H9 (cell line): ENCODE measurements around the gene SIRPD. TPM values are rescaled to one million over a fixed set of nuclear protein-coding genes. Genes with fewer than 3 reads are reported as not detected.
A peak's percentile ranks its signal among the peaks of the same experiment; 100 is the strongest.
"Not testable (repeated sequence)": the region's sequence is repeated elsewhere in the genome, so short reads cannot be mapped to it uniquely, and the experiment has no call there.

ENCODE experiments used
- DNase-seq: peaks from one replicate; pipeline ENCODE4 v3.0.0-alpha.2; 2017
- H2AFZ ChIP-seq: one replicate; pipeline ENCODE4 v1.6.1; 2013; ENCODE audit warnings: mild to moderate bottlenecking, low read length, control low read depth, moderate library complexity
- H2AK5ac ChIP-seq: 2 replicates; pipeline ENCODE4 v1.6.1; 2013; ENCODE audit warnings: low read length, control low read depth, mixed read lengths; ENCODE audit not compliant: insufficient read length
- H2BK120ac ChIP-seq: one replicate; pipeline ENCODE4 v1.6.1; 2013; ENCODE audit warnings: low read depth, mild to moderate bottlenecking, low read length, control low read depth, inconsistent platforms; ENCODE audit not compliant: poor library complexity, severe bottlenecking
- H2BK12ac ChIP-seq: 2 replicates; pipeline ENCODE4 v1.6.1; 2013; ENCODE audit warnings: low read length, control low read depth, mixed read lengths, low read depth; ENCODE audit not compliant: insufficient read length
- H2BK15ac ChIP-seq: 2 replicates; pipeline ENCODE4 v1.6.1; 2013; ENCODE audit warnings: low read depth, low read length, control low read depth
- H2BK20ac ChIP-seq: one replicate; pipeline ENCODE4 v1.6.1; 2013; ENCODE audit warnings: low read depth, mild to moderate bottlenecking, low read length, control low read depth, inconsistent platforms; ENCODE audit not compliant: poor library complexity, severe bottlenecking
- H2BK5ac ChIP-seq: 2 replicates; pipeline ENCODE4 v1.6.1; 2013; ENCODE audit warnings: low read length, control low read depth, mixed read lengths; ENCODE audit not compliant: insufficient read length
- H3K14ac ChIP-seq: 2 replicates; pipeline ENCODE4 v1.6.1; 2013; ENCODE audit warnings: low read length, control low read depth; ENCODE audit not compliant: insufficient read depth
- H3K18ac ChIP-seq: 2 replicates; pipeline ENCODE4 v1.6.1; 2013; ENCODE audit warnings: low read depth, mild to moderate bottlenecking, mixed read lengths, low read length, control low read depth; ENCODE audit not compliant: insufficient read length
- H3K23ac ChIP-seq: 2 replicates; pipeline ENCODE4 v1.6.1; 2013; ENCODE audit warnings: low read length, control low read depth, mixed read lengths, low read depth; ENCODE audit not compliant: insufficient read length
- H3K23me2 ChIP-seq: 2 replicates; pipeline ENCODE4 v1.6.1; 2013; ENCODE audit warnings: low read depth, mild to moderate bottlenecking, mixed read lengths, low read length, control low read depth; ENCODE audit not compliant: insufficient read length, poor library complexity, severe bottlenecking
- H3K27ac ChIP-seq: 2 replicates; pipeline ENCODE4 v1.5.1; 2013; ENCODE audit warnings: low read length, control low read depth, mixed read lengths, low read depth; ENCODE audit not compliant: insufficient read length
- H3K27me3 ChIP-seq: 2 replicates; pipeline ENCODE4 v1.6.1; 2013; ENCODE audit warnings: low read length, control low read depth, inconsistent platforms; ENCODE audit not compliant: insufficient read depth
- H3K4ac ChIP-seq: 2 replicates; pipeline ENCODE4 v1.6.1; 2013; ENCODE audit warnings: low read depth, mild to moderate bottlenecking, control low read depth, inconsistent platforms, low read length, moderate library complexity
- H3K4me1 ChIP-seq: 2 replicates; pipeline ENCODE4 v1.6.1; 2013; ENCODE audit warnings: low read length, control low read depth, inconsistent platforms; ENCODE audit not compliant: insufficient read depth
- H3K4me2 ChIP-seq: 2 replicates; pipeline ENCODE4 v1.6.1; 2013; ENCODE audit warnings: low read length, control low read depth, mixed read lengths; ENCODE audit not compliant: insufficient read length, insufficient read depth
- H3K56ac ChIP-seq: 2 replicates; pipeline ENCODE4 v1.6.1; 2013; ENCODE audit warnings: low read depth, mild to moderate bottlenecking, mixed read lengths, low read length, control low read depth; ENCODE audit not compliant: insufficient read length
- H3K79me1 ChIP-seq: 2 replicates; pipeline ENCODE4 v1.6.1; 2013; ENCODE audit warnings: low read depth, mild to moderate bottlenecking, moderate library complexity, low read length, control low read depth, inconsistent platforms; ENCODE audit not compliant: insufficient read depth, poor library complexity, severe bottlenecking
- H3K79me2 ChIP-seq: 2 replicates; pipeline ENCODE4 v1.6.1; 2013; ENCODE audit warnings: low read length, control low read depth, inconsistent platforms; ENCODE audit not compliant: insufficient read depth
- H3K9ac ChIP-seq: 2 replicates; pipeline ENCODE4 v1.6.1; 2013; ENCODE audit warnings: low read length, control low read depth, mixed read lengths; ENCODE audit not compliant: insufficient read length; ENCODE audit errors: extremely low read depth
- H3K9me3 ChIP-seq: one replicate; pipeline ENCODE4 v1.6.1; 2013; ENCODE audit warnings: low read depth, low read length, inconsistent platforms; ENCODE audit not compliant: control insufficient read depth
- H3T11ph ChIP-seq: one replicate; pipeline ENCODE4 v1.6.1; 2013; ENCODE audit warnings: mild to moderate bottlenecking, low read length, control low read depth, inconsistent platforms
- H4K20me1 ChIP-seq: one replicate; pipeline ENCODE4 v1.6.1; 2013; ENCODE audit not compliant: control insufficient read depth, insufficient read length, insufficient read depth
- H4K5ac ChIP-seq: 2 replicates; pipeline ENCODE4 v1.6.1; 2013; ENCODE audit warnings: low read depth, mild to moderate bottlenecking, mixed read lengths, low read length, control low read depth; ENCODE audit not compliant: insufficient read length
- H4K8ac ChIP-seq: replicated peaks from 2 replicates; pipeline ENCODE4 v1.6.1; 2013; ENCODE audit warnings: low read length, control low read depth, mixed read lengths, low read depth; ENCODE audit not compliant: insufficient read length
- H4K91ac ChIP-seq: 2 replicates; pipeline ENCODE4 v1.6.1; 2013; ENCODE audit warnings: low read depth, mild to moderate bottlenecking, moderate library complexity, mixed read lengths, low read length, control low read depth; ENCODE audit not compliant: insufficient read length
- H3K27ac Mint-ChIP-seq, 3 experiments: 2 replicates in 2 of 3; 3 replicates in 1 of 3; pipeline ENCODE4 v1.8.0; 2020 to 2021; ENCODE audit warnings: mixed read lengths in 3 of 3, mild to moderate bottlenecking in 1 of 3, moderate library complexity in 1 of 3
- H3K27me3 Mint-ChIP-seq: 2 replicates; pipeline ENCODE4 v1.8.0; 2021; ENCODE audit warnings: low read depth, mild to moderate bottlenecking, moderate library complexity, mixed read lengths
- H3K36me3 Mint-ChIP-seq, 3 experiments: 2 replicates in 2 of 3; 3 replicates in 1 of 3; pipeline ENCODE4 v1.8.0; 2020 to 2021; ENCODE audit warnings: low read depth in 3 of 3, mixed read lengths in 3 of 3; ENCODE audit not compliant: insufficient read depth in 1 of 3
- H3K4me1 Mint-ChIP-seq, 2 experiments: 2 replicates each; pipeline ENCODE4 v1.8.0; 2020; ENCODE audit warnings: mixed read lengths in 2 of 2
- H3K4me3 Mint-ChIP-seq, 2 experiments: 2 replicates in 1 of 2; 3 replicates in 1 of 2; pipeline ENCODE4 v1.8.0; 2020 to 2021; ENCODE audit warnings: mild to moderate bottlenecking in 2 of 2, mixed read lengths in 2 of 2, moderate library complexity in 1 of 2
- H3K9me3 Mint-ChIP-seq, 2 experiments: 2 replicates in 1 of 2; 3 replicates in 1 of 2; pipeline ENCODE4 v1.8.0; 2020; ENCODE audit warnings: mild to moderate bottlenecking in 2 of 2, mixed read lengths in 2 of 2, moderate library complexity in 1 of 2
- WGBS: extraction: QIAGEN DNeasy Blood & Tissue Kit; methylation state at CpG from one replicate; pipeline ENCODE4 v1.1.7; 2013; ENCODE audit warnings: missing lambda C conversion rate, low lambda C conversion rate, mixed read lengths; ENCODE audit not compliant: insufficient read length; ENCODE audit errors: extremely low coverage; 5-methylcytosine and 5-hydroxymethylcytosine counted together
- total RNA-seq: library from RNA; stranded (reverse); gene quantifications from 2 replicates; pipeline ENCODE4 v1.2.1, GENCODE V29; 2021
- TF ChIP-seq, protein P1 (sequence below): fragments of 200-600 bp; sonication (generic); conservative IDR thresholded peaks from 3 replicates; pipeline ENCODE4 v1.8.0; 2021; ENCODE audit warnings: antibody characterized with exemption, mild to moderate bottlenecking

Gene SIRPD
- total RNA-seq, 1 experiment from 2014 or later, result not detected

DNA sequence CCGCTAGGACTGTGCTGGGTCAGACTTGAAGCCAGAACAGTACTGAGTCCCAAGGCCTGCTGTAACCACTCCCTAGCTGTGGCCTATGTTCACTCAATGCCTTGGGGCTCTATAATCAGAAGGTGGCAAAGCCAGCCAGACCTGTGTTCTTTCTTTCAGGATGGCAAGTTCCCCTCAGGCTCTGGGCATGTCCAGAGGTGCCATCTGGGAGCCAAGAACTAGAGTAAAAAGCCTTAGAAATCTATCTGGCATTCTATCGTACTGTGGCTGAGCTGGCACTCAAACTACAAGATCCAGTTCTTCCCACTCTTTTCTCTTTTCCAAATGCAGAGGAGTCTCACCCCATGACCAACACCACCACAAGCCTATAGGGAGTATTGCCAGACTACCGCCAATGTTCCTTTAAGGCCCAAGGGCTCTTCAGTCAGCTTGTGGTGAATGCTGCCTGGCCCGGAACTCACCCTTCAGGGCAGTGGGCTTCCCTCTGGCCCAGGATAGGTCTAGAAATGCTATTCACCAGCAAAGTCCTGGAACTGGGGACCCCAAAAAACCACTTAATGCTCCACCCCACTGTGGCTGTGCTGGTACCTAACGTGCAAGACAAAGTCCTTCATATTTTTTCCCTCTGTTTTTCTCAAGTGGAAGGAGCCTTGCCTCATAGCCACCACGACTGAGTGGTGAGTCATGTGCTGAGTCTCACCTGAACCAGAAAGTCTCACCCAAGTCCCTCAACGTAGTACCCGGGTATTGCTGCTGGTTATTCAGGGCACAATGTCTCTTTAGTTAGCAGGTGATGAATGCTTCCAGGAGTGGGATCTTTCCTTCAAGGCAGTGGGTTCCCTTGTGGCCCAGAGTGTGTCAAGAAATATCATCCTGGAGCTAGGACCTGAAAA is 57.7 kb downstream of the SIRPD start:
- peak overlapping the region; percentile 83 for H2BK20ac ChIP-seq
- no peak overlapping the region for H3K4me3 Mint-ChIP-seq
- no peak overlapping the region for H3K23ac ChIP-seq
- no peak overlapping the region; the same call in none of the 2 replicates for H3K4ac ChIP-seq
- H3K14ac ChIP-seq, result peak overlapping the region; percentile 90
- H3K4me1 Mint-ChIP-seq, result peaks cover 13 to 19% of the 10 kb centered on the region in 2 experiments
- H3K27ac ChIP-seq, result no peak overlapping the region
- no CpG with 5 or more reads among the region's 8 CpGs for WGBS
- H3K27ac Mint-ChIP-seq, result peak overlapping the region in 1 of 3 experiments; percentile 65; a peak in 3 of 7 replicates
- H3K23me2 ChIP-seq, result no peaks in the 10 kb centered on the region
- H3K79me2 ChIP-seq, result no peaks in the 10 kb centered on the region
- peak overlapping the region; percentile 70 for H4K91ac ChIP-seq
- H2AFZ ChIP-seq, result no peak overlapping the region
- no peak overlapping the region for H3K56ac ChIP-seq
- peak overlapping the region; percentile 91 for H3T11ph ChIP-seq
- H3K9ac ChIP-seq, result no peak overlapping the region
- no peak overlapping the region for H2BK15ac ChIP-seq
- peaks cover 11 to 12% of the 10 kb centered on the region in 2 experiments for H3K9me3 Mint-ChIP-seq
- H2BK12ac ChIP-seq, result peak overlapping the region; percentile 3
- peaks cover 2 to 12% (median 3%) of the 10 kb centered on the region in 3 experiments; a peak in 3 of 7 replicates for H3K36me3 Mint-ChIP-seq
- no peak for DNase-seq
- H2BK120ac ChIP-seq, result peak overlapping the region; percentile 98
- no peak overlapping the region for H4K8ac ChIP-seq
- H3K27me3 Mint-ChIP-seq, result peaks cover 28% of the 10 kb centered on the region
- H4K20me1 ChIP-seq, result no peaks in the 10 kb centered on the region
- TF ChIP-seq, protein P1, sequence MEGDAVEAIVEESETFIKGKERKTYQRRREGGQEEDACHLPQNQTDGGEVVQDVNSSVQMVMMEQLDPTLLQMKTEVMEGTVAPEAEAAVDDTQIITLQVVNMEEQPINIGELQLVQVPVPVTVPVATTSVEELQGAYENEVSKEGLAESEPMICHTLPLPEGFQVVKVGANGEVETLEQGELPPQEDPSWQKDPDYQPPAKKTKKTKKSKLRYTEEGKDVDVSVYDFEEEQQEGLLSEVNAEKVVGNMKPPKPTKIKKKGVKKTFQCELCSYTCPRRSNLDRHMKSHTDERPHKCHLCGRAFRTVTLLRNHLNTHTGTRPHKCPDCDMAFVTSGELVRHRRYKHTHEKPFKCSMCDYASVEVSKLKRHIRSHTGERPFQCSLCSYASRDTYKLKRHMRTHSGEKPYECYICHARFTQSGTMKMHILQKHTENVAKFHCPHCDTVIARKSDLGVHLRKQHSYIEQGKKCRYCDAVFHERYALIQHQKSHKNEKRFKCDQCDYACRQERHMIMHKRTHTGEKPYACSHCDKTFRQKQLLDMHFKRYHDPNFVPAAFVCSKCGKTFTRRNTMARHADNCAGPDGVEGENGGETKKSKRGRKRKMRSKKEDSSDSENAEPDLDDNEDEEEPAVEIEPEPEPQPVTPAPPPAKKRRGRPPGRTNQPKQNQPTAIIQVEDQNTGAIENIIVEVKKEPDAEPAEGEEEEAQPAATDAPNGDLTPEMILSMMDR, result no peak
- peak overlapping the region; percentile 76 for H2AK5ac ChIP-seq
- H3K4me1 ChIP-seq, result no peaks in the 10 kb centered on the region
- H3K79me1 ChIP-seq, result no peaks in the 10 kb centered on the region
- no peak overlapping the region for H3K4me2 ChIP-seq
- H3K27me3 ChIP-seq, result no peaks in the 10 kb centered on the region
- H3K18ac ChIP-seq, result peak overlapping the region; percentile 92
- H2BK5ac ChIP-seq, result peak overlapping the region; percentile 42
- H4K5ac ChIP-seq, result peak overlapping the region; percentile 33
- no peaks in the 10 kb centered on the region for H3K9me3 ChIP-seq

DNA sequence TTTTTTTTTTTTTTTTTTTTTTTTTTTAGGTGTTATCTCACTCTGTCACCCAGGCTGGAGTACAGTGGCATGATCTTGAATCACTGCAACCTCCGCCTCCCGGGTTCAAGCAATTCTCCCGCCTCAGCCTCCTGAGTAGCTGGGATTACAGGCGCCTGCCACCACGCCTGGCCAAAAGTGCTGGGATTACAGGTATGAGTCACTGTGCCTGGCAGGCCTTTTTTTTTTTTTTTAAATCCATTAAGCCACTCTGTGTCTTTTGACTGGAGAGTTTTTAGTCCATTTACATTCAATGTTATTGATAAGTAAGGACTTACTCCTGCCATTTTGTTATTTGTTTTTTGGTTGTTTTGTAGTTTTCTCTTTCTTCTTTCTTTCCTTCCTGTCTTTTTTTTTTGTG is 60.1 kb downstream of the SIRPD start:
- not testable (repeated sequence) for H3K9me3 Mint-ChIP-seq, H3K56ac ChIP-seq, H3K14ac ChIP-seq, H2AK5ac ChIP-seq, H4K20me1 ChIP-seq, H3K18ac ChIP-seq, H3K79me2 ChIP-seq, H4K8ac ChIP-seq, H2BK20ac ChIP-seq, H3K4me2 ChIP-seq, H4K91ac ChIP-seq, H3K27me3 ChIP-seq, H3K4me3 Mint-ChIP-seq, H3K27ac ChIP-seq, H3K23ac ChIP-seq, H3K27ac Mint-ChIP-seq, H3K79me1 ChIP-seq, H2BK5ac ChIP-seq, H3K4ac ChIP-seq, H2BK15ac ChIP-seq, H3K4me1 ChIP-seq, H3K9me3 ChIP-seq, H3K9ac ChIP-seq, H3K36me3 Mint-ChIP-seq, H4K5ac ChIP-seq, DNase-seq, H2AFZ ChIP-seq, H2BK12ac ChIP-seq, H3K23me2 ChIP-seq, H2BK120ac ChIP-seq, H3T11ph ChIP-seq
- Mint-ChIP-seq H3K4me1 (peaks cover 13 to 19% of the 10 kb centered on the region in 2 experiments), H3K27me3 (peaks cover 31% of the 10 kb centered on the region)
- no CpG with 5 or more reads among the region's 5 CpGs for WGBS
